ENCODE results near the gene IKZF4. TPM values are rescaled to one million over a fixed set of nuclear protein-coding genes. Genes with fewer than 3 reads are reported as not detected.

The IKZF4 gene
- total RNA-seq, 1 experiment from 2014 or later, result 8.8 TPM

GRCh38 chr12:55972911-55973598, 47.8 kb upstream of the IKZF4 start:
- intact Hi-C loops (cut with micrococcal nuclease; ENCODE audit: unreplicated experiment), result no loop called here
- H3K4me3 ChIP-seq (ENCODE audit: low read depth, low read length, poor library complexity, severe bottlenecking), result peak overlapping the region; percentile 92
- H3K4me1 ChIP-seq (ENCODE audit: insufficient read depth, low read length, poor library complexity, severe bottlenecking), result peaks cover 15% of the 10 kb centered on the region
- CTCF ChIA-PET, result interaction anchor here (0.6 to 1.2 kb wide), 3 partner anchors 33 to 831 kb away, joined by 6 to 7 read pairs (median 6); no protein-coding TSS in a partner anchor
- DNase-seq (ENCODE audit: low spot score), result no peak
- no peak for TF ChIP-seq EZH2 (IDR thresholded peaks at IDR 0.05; ENCODE audit: borderline replicate concordance, low read depth, low read length, poor library complexity, severe bottlenecking)
- TF ChIP-seq, protein P1, sequence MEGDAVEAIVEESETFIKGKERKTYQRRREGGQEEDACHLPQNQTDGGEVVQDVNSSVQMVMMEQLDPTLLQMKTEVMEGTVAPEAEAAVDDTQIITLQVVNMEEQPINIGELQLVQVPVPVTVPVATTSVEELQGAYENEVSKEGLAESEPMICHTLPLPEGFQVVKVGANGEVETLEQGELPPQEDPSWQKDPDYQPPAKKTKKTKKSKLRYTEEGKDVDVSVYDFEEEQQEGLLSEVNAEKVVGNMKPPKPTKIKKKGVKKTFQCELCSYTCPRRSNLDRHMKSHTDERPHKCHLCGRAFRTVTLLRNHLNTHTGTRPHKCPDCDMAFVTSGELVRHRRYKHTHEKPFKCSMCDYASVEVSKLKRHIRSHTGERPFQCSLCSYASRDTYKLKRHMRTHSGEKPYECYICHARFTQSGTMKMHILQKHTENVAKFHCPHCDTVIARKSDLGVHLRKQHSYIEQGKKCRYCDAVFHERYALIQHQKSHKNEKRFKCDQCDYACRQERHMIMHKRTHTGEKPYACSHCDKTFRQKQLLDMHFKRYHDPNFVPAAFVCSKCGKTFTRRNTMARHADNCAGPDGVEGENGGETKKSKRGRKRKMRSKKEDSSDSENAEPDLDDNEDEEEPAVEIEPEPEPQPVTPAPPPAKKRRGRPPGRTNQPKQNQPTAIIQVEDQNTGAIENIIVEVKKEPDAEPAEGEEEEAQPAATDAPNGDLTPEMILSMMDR (conservative IDR thresholded peaks at IDR 0.05; ENCODE audit: low read depth, low read length), result no peak
- peaks cover 25% of the 10 kb centered on the region for H3K36me3 ChIP-seq (ENCODE audit: insufficient read depth, low read length, poor library complexity, severe bottlenecking)
- POLR2A ChIA-PET (ENCODE audit: low non-redundant PET), result interaction anchor here (0.6 to 0.9 kb wide), 2 partner anchors 47 to 144 kb away, joined by 3 to 28 read pairs; partner anchors contain the start of gene DNAJC14
- BruUV-seq (replicated peaks), result TSS peak; percentile 97
- H3K27me3 ChIP-seq (replicated peaks; ENCODE audit: insufficient read depth, low read depth, low read length, poor library complexity), result no peaks in the 10 kb centered on the region
- no peaks in the 10 kb centered on the region for H3K9me3 ChIP-seq (ENCODE audit: low read depth, low read length, poor library complexity, severe bottlenecking)
- peak overlapping the region; percentile 69 for H3K27ac ChIP-seq (ENCODE audit: low read depth, low read length, poor library complexity, severe bottlenecking)

- peaks cover 22% of the 10 kb centered on the region for H3K36me3 ChIP-seq (ENCODE audit: insufficient read depth, low read length, poor library complexity, severe bottlenecking)
- intact Hi-C loops (cut with micrococcal nuclease; ENCODE audit: unreplicated experiment), result no loop called here
- TF ChIP-seq EZH2 (IDR thresholded peaks at IDR 0.05; ENCODE audit: borderline replicate concordance, low read depth, low read length, poor library complexity, severe bottlenecking), result no peak
- TF ChIP-seq, protein P1 (conservative IDR thresholded peaks at IDR 0.05; ENCODE audit: low read depth, low read length), result no peak
- CTCF ChIA-PET, result interaction anchor here (0.6 to 1.2 kb wide), 4 partner anchors 22 to 830 kb away, joined by 5 to 7 read pairs (median 6); no protein-coding TSS in a partner anchor
- H3K4me3 ChIP-seq (ENCODE audit: low read depth, low read length, poor library complexity, severe bottlenecking), result peak within 1 kb of the TSS; percentile 92
- BruUV-seq (replicated peaks), result no TSS peak
- peak; percentile 100 for DNase-seq (ENCODE audit: low spot score)
- POLR2A ChIA-PET (ENCODE audit: low non-redundant PET), result interaction anchor here (0.6 to 0.9 kb wide), 3 partner anchors 33 to 144 kb away, joined by 3 to 28 read pairs (median 3); partner anchors contain the start of gene DNAJC14
- H3K4me1 ChIP-seq (ENCODE audit: insufficient read depth, low read length, poor library complexity, severe bottlenecking), result peaks cover 8% of the 10 kb centered on the region
- no peaks in the 10 kb centered on the region for H3K27me3 ChIP-seq (replicated peaks; ENCODE audit: insufficient read depth, low read depth, low read length, poor library complexity)
- H3K27ac ChIP-seq (ENCODE audit: low read depth, low read length, poor library complexity, severe bottlenecking), result peak within 1 kb of the TSS; percentile 81
- H3K9me3 ChIP-seq (ENCODE audit: low read depth, low read length, poor library complexity, severe bottlenecking), result no peaks in the 10 kb centered on the region
Observed at GRCh38 chr12:55973599-55974307, 47.1 kb upstream of the IKZF4 start, which contains the start of gene RAB5B. Gene RAB5B, plus strand, starts transcription at chr12:55974078. Its CDS starts 12,883 bp downstream, at chr12:55986961.

GRCh38 chr12:55974308-55974730, 46.5 kb upstream of the IKZF4 start:
- POLR2A ChIA-PET (ENCODE audit: low non-redundant PET), result interaction anchor here (0.7 kb wide), 1 partner anchor 33 kb away, joined by 3 read pairs; no protein-coding TSS in a partner anchor
- intact Hi-C loops (cut with micrococcal nuclease; ENCODE audit: unreplicated experiment), result no loop called here
- peak overlapping the region; percentile 81 for H3K27ac ChIP-seq (ENCODE audit: low read depth, low read length, poor library complexity, severe bottlenecking)

More at GRCh38 chr12:55974308-55974730, 46.5 kb upstream of the IKZF4 start:
- Histone ChIP-seq H3K9me3 (ENCODE audit: low read depth, low read length, poor library complexity, severe bottlenecking) (no peaks in the 10 kb centered on the region), H3K4me3 (ENCODE audit: low read depth, low read length, poor library complexity, severe bottlenecking) (peak overlapping the region; percentile 92), H3K4me1 (ENCODE audit: insufficient read depth, low read length, poor library complexity, severe bottlenecking) (peaks cover 7% of the 10 kb centered on the region), H3K27me3 (replicated peaks; ENCODE audit: insufficient read depth, low read depth, low read length, poor library complexity) (no peaks in the 10 kb centered on the region), H3K36me3 (ENCODE audit: insufficient read depth, low read length, poor library complexity, severe bottlenecking) (peaks cover 20% of the 10 kb centered on the region)
- peak; percentile 27 for DNase-seq (ENCODE audit: low spot score)
- no peak for TF ChIP-seq EZH2 (IDR thresholded peaks at IDR 0.05; ENCODE audit: borderline replicate concordance, low read depth, low read length, poor library complexity, severe bottlenecking)
- TF ChIP-seq, protein P1 (conservative IDR thresholded peaks at IDR 0.05; ENCODE audit: low read depth, low read length), result no peak
- CTCF ChIA-PET, result interaction anchor here (1.2 kb wide), 2 partner anchors 21 to 34 kb away, joined by 5 to 6 read pairs; no protein-coding TSS in a partner anchor
- BruUV-seq (replicated peaks), result no TSS peak

Measured in A673 (cell line).